Loucy (cell line): ENCODE data around the gene OSM.

ENCODE experiments used
- H2AFZ ChIP-seq: fragments of 200-600 bp; sonication (generic); 2 replicates; pipeline ENCODE4 v1.6.0; 2016; ENCODE audit warnings: antibody characterized with exemption, mild to moderate bottlenecking, low read length, moderate library complexity
- H3F3A ChIP-seq: fragments of 200-600 bp; 2 replicates; pipeline ENCODE4 v1.6.0; 2016; ENCODE audit warnings: antibody characterized with exemption, low read depth, mild to moderate bottlenecking
- H3K27me3 ChIP-seq: fragments of 200-600 bp; sonication (generic); 2 replicates; pipeline ENCODE4 v1.6.1; 2014; ENCODE audit warnings: low read length, mild to moderate bottlenecking; ENCODE audit not compliant: insufficient read depth, poor library complexity, severe bottlenecking
- H3K36me3 ChIP-seq: fragments of 200-600 bp; sonication (generic); 2 replicates; pipeline ENCODE4 v1.6.1; 2016; ENCODE audit warnings: low read length; ENCODE audit not compliant: insufficient read depth
- H3K4me1 ChIP-seq: fragments of 200-600 bp; sonication (generic); 2 replicates; pipeline ENCODE4 v1.5.1; 2014; ENCODE audit warnings: low read length, mild to moderate bottlenecking; ENCODE audit not compliant: insufficient read depth, poor library complexity, severe bottlenecking
- H3K4me2 ChIP-seq: fragments of 200-600 bp; sonication (generic); 2 replicates; pipeline ENCODE4 v1.6.0; 2014; ENCODE audit warnings: antibody characterized with exemption, low read length, low read depth, mild to moderate bottlenecking; ENCODE audit not compliant: poor library complexity, severe bottlenecking
- H3K4me3 ChIP-seq: fragments of 200-600 bp; sonication (generic); 2 replicates; pipeline ENCODE4 v1.5.1; 2014; ENCODE audit warnings: low read length, mild to moderate bottlenecking, mixed read lengths; ENCODE audit not compliant: poor library complexity, severe bottlenecking
- H3K79me2 ChIP-seq: fragments of 200-600 bp; sonication (generic); 2 replicates; pipeline ENCODE4 v1.6.1; 2014; ENCODE audit warnings: low read length; ENCODE audit not compliant: insufficient read depth
- H3K9ac ChIP-seq: fragments of 200-600 bp; sonication (generic); 2 replicates; pipeline ENCODE4 v1.6.0; 2014; ENCODE audit warnings: mild to moderate bottlenecking, low read depth, low read length, moderate library complexity; ENCODE audit not compliant: poor library complexity, severe bottlenecking
- H3K9me2 ChIP-seq: fragments of 200-600 bp; sonication (generic); replicated peaks from 2 replicates; pipeline ENCODE4 v1.6.1; 2016; ENCODE audit warnings: low read depth, low read length, mixed read lengths
- H3K9me3 ChIP-seq: fragments of 200-600 bp; sonication (generic); 2 replicates; pipeline ENCODE4 v1.6.1; 2014; ENCODE audit warnings: mild to moderate bottlenecking, antibody characterized with exemption, low read length, low read depth; ENCODE audit not compliant: insufficient read depth
- H4K20me1 ChIP-seq: fragments of 200-600 bp; sonication (generic); 2 replicates; pipeline ENCODE4 v1.6.0; 2014; ENCODE audit warnings: antibody characterized with exemption, low read length, mild to moderate bottlenecking; ENCODE audit not compliant: insufficient read depth, poor library complexity, severe bottlenecking
- CTCF ChIP-seq: fragments of 200-600 bp; sonication (generic); conservative IDR thresholded peaks from 2 replicates; pipeline ENCODE4 v1.5.1; 2014; ENCODE audit warnings: mild to moderate bottlenecking, antibody characterized with exemption, low read length
- EZH2phosphoT487 ChIP-seq: fragments of 200-600 bp; IDR thresholded peaks from 2 replicates; pipeline ENCODE4 v1.6.1; 2018; ENCODE audit warnings: antibody characterized with exemption, mild to moderate bottlenecking, moderate library complexity, borderline replicate concordance

Gene OSM

DNA sequence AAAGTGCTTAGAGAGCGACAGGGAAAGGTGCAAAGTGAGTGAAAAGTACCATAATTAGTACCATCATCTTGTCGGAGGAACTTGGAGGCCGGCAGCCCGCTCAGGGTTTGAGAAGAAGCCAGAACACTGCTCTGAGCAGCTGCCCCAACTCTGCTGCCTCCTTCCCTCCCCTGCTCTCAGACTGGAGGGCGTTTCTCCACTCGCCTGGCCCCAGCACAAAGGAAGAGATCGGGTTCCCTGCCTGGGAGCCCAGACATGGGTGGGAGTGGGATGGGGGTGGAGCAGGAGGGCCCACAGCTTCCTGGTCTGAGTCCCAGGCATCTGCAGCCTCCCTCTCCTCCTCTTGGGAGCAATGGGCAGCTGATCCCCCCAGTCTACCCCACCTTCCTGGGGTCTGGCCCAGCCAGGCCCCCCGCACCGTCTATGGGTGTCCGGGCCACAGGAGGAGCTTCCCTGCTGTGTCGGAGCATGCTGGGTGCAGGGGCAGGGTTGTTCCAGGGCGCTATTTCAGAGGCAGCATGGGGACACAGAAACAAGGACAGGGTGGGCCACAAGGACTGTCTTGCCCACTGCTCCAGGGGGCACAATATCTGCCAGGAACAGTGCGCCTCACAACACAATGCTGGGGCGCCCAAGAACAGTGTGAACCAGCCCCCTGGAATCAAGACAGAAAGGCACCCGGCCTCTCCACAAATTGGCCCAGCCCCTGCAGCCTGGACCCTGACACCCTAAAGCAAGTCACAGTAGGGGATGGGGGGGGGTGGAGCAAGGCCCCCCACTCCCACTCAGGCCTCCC lies 24.9 kb downstream of the OSM start:
- no peaks in the 10 kb centered on the region for H3K36me3 ChIP-seq
- no peaks in the 10 kb centered on the region for H4K20me1 ChIP-seq
- H3K4me1 ChIP-seq = peaks cover 21% of the 10 kb centered on the region
- H2AFZ ChIP-seq = no peak overlapping the region
- no peaks in the 10 kb centered on the region for H3K79me2 ChIP-seq
- no peak for TF ChIP-seq CTCF
- TF ChIP-seq EZH2phosphoT487 = no peak
- H3K9me2 ChIP-seq = no peaks in the 10 kb centered on the region
- no peak overlapping the region for H3K4me3 ChIP-seq
- no peaks in the 10 kb centered on the region for H3K9me3 ChIP-seq
- no peaks in the 10 kb centered on the region for H3F3A ChIP-seq
- no peak overlapping the region for H3K4me2 ChIP-seq
- H3K9ac ChIP-seq = no peak overlapping the region
- H3K27me3 ChIP-seq = no peaks in the 10 kb centered on the region

- no peaks in the 10 kb centered on the region for H3K9me3 ChIP-seq
- no peaks in the 10 kb centered on the region for H3K79me2 ChIP-seq
- H3K4me2 ChIP-seq = no peak overlapping the region
- H3K36me3 ChIP-seq = no peaks in the 10 kb centered on the region
- no peaks in the 10 kb centered on the region for H3K27me3 ChIP-seq
- no peak overlapping the region for H3K4me3 ChIP-seq
- TF ChIP-seq CTCF (no peak), EZH2phosphoT487 (no peak)
- H3K9ac ChIP-seq = no peak overlapping the region
- H3K4me1 ChIP-seq = peaks cover 18% of the 10 kb centered on the region
- no peaks in the 10 kb centered on the region for H3F3A ChIP-seq
- no peaks in the 10 kb centered on the region for H3K9me2 ChIP-seq
- H2AFZ ChIP-seq = no peak overlapping the region
- H4K20me1 ChIP-seq = no peaks in the 10 kb centered on the region
These were observed 25.9 kb downstream of the OSM start for GRCh38 chr22:30240541-30241417.

DNA sequence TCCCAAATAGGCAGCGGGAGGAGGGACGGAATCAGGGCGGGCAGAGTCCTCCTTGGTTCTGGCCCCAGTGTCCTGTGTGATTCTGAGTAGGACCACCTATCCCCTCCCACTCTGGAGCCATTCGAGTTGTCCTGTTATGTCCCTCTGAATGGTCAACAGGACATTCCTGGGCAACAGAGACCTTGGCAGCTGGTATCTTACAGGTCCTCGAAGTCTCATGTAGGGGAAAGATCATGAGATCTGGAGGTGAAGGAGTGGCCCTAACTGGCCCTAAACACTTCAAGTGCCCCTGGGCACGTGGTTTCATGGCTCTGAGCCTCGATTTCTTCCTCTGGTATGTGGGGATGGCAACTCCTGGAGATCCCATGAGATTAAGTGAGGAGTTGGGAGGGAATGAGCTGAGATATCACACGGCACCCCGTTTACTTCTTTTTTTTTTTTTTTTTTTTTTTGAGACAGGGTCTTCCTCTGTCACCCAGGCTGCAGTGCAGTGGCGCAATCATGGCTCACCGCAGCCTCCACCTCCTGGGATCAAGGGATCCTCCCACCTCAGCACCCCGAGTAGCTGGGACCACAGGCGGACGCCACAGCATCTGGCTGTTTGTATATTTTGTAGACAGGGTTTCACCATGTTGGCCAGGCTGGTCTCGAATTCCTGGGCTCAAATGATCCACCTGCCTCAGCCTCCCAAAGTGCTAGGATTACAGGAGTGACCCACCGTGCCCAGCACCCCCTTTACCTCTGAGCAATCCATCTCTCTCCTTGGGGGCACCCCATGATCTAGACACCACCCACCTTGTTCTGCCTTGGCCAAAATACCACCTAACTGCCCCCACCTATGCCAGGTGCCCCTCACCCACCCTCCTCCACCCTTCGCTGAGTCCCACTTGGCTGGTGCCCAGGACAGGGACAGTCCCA lies 26.9 kb downstream of the OSM start:
- Histone ChIP-seq H3K4me1 (peaks cover 19% of the 10 kb centered on the region), H3K27me3 (no peaks in the 10 kb centered on the region), H3K9ac (no peak overlapping the region), H3K4me2 (no peak overlapping the region), H3K36me3 (no peaks in the 10 kb centered on the region), H3K4me3 (no peak overlapping the region), H3K9me2 (no peaks in the 10 kb centered on the region), H3K9me3 (no peaks in the 10 kb centered on the region), H2AFZ (no peak overlapping the region), H3K79me2 (no peaks in the 10 kb centered on the region), H4K20me1 (no peaks in the 10 kb centered on the region), H3F3A (no peaks in the 10 kb centered on the region)
- no peak for TF ChIP-seq EZH2phosphoT487
- TF ChIP-seq CTCF = no peak
